ENCODE measurements around the gene CEACAM6.

DNA sequence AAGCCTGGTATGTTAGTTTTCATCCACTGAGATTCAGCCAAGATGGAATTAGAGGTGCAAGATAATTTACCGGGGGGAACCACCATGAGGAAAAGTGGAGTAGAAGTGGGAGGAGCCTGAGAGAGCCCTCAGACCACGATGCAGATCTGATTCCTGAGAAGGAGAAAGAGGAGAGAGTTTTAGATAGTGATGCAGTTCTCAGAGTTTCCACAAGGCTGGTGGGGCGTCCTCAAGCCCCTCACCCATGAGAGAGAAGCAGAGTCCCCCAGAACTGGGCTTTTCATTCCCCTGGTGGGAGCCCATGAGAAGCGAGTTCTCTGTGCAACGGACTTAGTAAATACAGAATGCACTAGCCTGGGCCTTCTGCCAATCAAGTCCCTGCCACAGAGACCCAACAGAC, 28.8 kb upstream of the CEACAM6 start:
- TF ChIP-seq POLR2AphosphoS5 (IDR thresholded peaks at IDR 0.05; ENCODE audit: low read depth, low read length) = no peak
- TF ChIP-seq, protein P1, sequence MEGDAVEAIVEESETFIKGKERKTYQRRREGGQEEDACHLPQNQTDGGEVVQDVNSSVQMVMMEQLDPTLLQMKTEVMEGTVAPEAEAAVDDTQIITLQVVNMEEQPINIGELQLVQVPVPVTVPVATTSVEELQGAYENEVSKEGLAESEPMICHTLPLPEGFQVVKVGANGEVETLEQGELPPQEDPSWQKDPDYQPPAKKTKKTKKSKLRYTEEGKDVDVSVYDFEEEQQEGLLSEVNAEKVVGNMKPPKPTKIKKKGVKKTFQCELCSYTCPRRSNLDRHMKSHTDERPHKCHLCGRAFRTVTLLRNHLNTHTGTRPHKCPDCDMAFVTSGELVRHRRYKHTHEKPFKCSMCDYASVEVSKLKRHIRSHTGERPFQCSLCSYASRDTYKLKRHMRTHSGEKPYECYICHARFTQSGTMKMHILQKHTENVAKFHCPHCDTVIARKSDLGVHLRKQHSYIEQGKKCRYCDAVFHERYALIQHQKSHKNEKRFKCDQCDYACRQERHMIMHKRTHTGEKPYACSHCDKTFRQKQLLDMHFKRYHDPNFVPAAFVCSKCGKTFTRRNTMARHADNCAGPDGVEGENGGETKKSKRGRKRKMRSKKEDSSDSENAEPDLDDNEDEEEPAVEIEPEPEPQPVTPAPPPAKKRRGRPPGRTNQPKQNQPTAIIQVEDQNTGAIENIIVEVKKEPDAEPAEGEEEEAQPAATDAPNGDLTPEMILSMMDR (IDR thresholded peaks at IDR 0.05) = no peak
- no peak for TF ChIP-seq TCF7L2 (IDR thresholded peaks at IDR 0.05; ENCODE audit: low read depth, low read length)
- TF ChIP-seq, protein P2, sequence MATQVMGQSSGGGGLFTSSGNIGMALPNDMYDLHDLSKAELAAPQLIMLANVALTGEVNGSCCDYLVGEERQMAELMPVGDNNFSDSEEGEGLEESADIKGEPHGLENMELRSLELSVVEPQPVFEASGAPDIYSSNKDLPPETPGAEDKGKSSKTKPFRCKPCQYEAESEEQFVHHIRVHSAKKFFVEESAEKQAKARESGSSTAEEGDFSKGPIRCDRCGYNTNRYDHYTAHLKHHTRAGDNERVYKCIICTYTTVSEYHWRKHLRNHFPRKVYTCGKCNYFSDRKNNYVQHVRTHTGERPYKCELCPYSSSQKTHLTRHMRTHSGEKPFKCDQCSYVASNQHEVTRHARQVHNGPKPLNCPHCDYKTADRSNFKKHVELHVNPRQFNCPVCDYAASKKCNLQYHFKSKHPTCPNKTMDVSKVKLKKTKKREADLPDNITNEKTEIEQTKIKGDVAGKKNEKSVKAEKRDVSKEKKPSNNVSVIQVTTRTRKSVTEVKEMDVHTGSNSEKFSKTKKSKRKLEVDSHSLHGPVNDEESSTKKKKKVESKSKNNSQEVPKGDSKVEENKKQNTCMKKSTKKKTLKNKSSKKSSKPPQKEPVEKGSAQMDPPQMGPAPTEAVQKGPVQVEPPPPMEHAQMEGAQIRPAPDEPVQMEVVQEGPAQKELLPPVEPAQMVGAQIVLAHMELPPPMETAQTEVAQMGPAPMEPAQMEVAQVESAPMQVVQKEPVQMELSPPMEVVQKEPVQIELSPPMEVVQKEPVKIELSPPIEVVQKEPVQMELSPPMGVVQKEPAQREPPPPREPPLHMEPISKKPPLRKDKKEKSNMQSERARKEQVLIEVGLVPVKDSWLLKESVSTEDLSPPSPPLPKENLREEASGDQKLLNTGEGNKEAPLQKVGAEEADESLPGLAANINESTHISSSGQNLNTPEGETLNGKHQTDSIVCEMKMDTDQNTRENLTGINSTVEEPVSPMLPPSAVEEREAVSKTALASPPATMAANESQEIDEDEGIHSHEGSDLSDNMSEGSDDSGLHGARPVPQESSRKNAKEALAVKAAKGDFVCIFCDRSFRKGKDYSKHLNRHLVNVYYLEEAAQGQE (IDR thresholded peaks at IDR 0.05; ENCODE audit: insufficient read depth in 1 of 2, low read depth in 2 of 2, low read length in 1 of 2) = no peak
- TF ChIP-seq SIN3A (IDR thresholded peaks at IDR 0.05; ENCODE audit: borderline replicate concordance, insufficient read depth, low read depth, low read length) = no peak
